ENCODE measurements around the gene DBR1.
"Not testable (repeated sequence)": the region's sequence is repeated elsewhere in the genome, so short reads cannot be mapped to it uniquely, and the experiment has no call there.

The DBR1 gene

GRCh38 chr3:138165061-138165460 lies 9.7 kb downstream of the DBR1 start:
- Mint-ChIP-seq H3K9me3 (no peaks in the 10 kb centered on the region), H3K27ac (no peak overlapping the region)
- no peak for ATAC-seq (replicated peaks)

GRCh38 chr3:138157743-138158142 lies 17.0 kb downstream of the DBR1 start:
- Mint-ChIP-seq H3K4me1 (ENCODE audit: low read depth in 2 of 2) (no peaks in the 10 kb centered on the region), H3K27ac (no peak overlapping the region), H3K27me3 (no peaks in the 10 kb centered on the region), H3K36me3 (ENCODE audit: insufficient read depth) (peaks cover 28% of the 10 kb centered on the region), H3K9me3 (peaks cover 0 to 1% of the 10 kb centered on the region in 2 donors), H3K4me3 (no peak overlapping the region)
- DNase-seq (no peak), ATAC-seq (replicated peaks) (no peak)

More at GRCh38 chr3:138165061-138165460, 9.7 kb downstream of the DBR1 start:
- Mint-ChIP-seq H3K4me1 (ENCODE audit: low read depth in 2 of 2) (peaks cover 5% of the 10 kb centered on the region in 2 donors), H3K36me3 (ENCODE audit: insufficient read depth) (peaks cover 79% of the 10 kb centered on the region), H3K27me3 (no peaks in the 10 kb centered on the region), H3K4me3 (no peak overlapping the region)
- DNase-seq: no peak

GRCh38 chr3:138154534-138154933 lies 20.2 kb downstream of the DBR1 start:
- H3K9me3 Mint-ChIP-seq: peaks cover 0 to 1% of the 10 kb centered on the region in 2 donors
- H3K4me3 Mint-ChIP-seq: no peak overlapping the region
- H3K36me3 Mint-ChIP-seq (ENCODE audit: insufficient read depth): peaks cover 3% of the 10 kb centered on the region
- no peaks in the 10 kb centered on the region for H3K27me3 Mint-ChIP-seq
- H3K27ac Mint-ChIP-seq: no peak overlapping the region
- no peaks in the 10 kb centered on the region for H3K4me1 Mint-ChIP-seq (ENCODE audit: low read depth in 2 of 2)
- no peak for DNase-seq
- no peak for ATAC-seq (replicated peaks)

DNA sequence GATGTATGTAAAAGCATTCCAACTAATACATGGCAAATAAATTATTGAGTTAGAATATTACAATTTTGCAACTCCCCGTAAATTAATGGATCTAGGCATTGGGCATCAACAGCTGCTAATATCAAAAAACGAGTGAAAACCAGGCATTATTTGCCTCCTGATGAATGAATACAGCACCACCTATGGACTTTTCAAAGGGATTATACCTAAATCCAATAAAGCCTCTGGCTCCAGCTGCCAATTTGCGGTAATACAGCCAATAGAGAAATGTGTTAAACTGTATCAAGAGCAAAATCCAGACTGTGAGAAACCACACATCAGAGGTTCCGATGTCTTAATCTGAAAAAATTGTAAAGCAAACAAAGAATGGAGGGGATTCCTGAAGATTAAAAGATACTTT lies 26.2 kb downstream of the DBR1 start:
- H3K4me1 Mint-ChIP-seq (ENCODE audit: low read depth in 2 of 2): no peaks in the 10 kb centered on the region
- H3K36me3 Mint-ChIP-seq (ENCODE audit: insufficient read depth): no peaks in the 10 kb centered on the region
- ATAC-seq (replicated peaks) (no peak), DNase-seq (no peak)
- H3K27me3 Mint-ChIP-seq: peaks cover 0 to 8% of the 10 kb centered on the region in 2 donors
- no peaks in the 10 kb centered on the region for H3K9me3 Mint-ChIP-seq
- no peak overlapping the region for H3K4me3 Mint-ChIP-seq
- H3K27ac Mint-ChIP-seq: no peak overlapping the region

- DNase-seq; ATAC-seq (replicated peaks); H3K27ac Mint-ChIP-seq; H3K9me3 Mint-ChIP-seq; H3K36me3 Mint-ChIP-seq (ENCODE audit: insufficient read depth); H3K4me3 Mint-ChIP-seq; H3K4me1 Mint-ChIP-seq (ENCODE audit: low read depth in 2 of 2): not testable (repeated sequence)
- peaks cover 21 to 34% of the 10 kb centered on the region in 2 donors for H3K27me3 Mint-ChIP-seq
These were observed 32.5 kb downstream of the DBR1 start for GRCh38 chr3:138142181-138142580.

GRCh38 chr3:138140940-138141339 lies 33.8 kb downstream of the DBR1 start:
- Mint-ChIP-seq H3K4me3 (no peak overlapping the region), H3K4me1 (ENCODE audit: low read depth in 2 of 2) (no peaks in the 10 kb centered on the region), H3K27me3 (peaks cover 21 to 30% of the 10 kb centered on the region in 2 donors), H3K9me3 (no peaks in the 10 kb centered on the region), H3K27ac (no peak overlapping the region), H3K36me3 (ENCODE audit: insufficient read depth) (no peaks in the 10 kb centered on the region)
- DNase-seq: no peak
- no peak for ATAC-seq (replicated peaks)

- DNase-seq (no peak), ATAC-seq (replicated peaks) (no peak)
- peaks cover 25 to 26% of the 10 kb centered on the region in 2 donors for H3K27me3 Mint-ChIP-seq
- H3K4me3 Mint-ChIP-seq: no peak overlapping the region
- H3K9me3 Mint-ChIP-seq: no peaks in the 10 kb centered on the region
- no peaks in the 10 kb centered on the region for H3K36me3 Mint-ChIP-seq (ENCODE audit: insufficient read depth)
- no peaks in the 10 kb centered on the region for H3K4me1 Mint-ChIP-seq (ENCODE audit: low read depth in 2 of 2)
- no peak overlapping the region for H3K27ac Mint-ChIP-seq
These were observed 35.0 kb downstream of the DBR1 start for GRCh38 chr3:138139691-138140090.

DNA sequence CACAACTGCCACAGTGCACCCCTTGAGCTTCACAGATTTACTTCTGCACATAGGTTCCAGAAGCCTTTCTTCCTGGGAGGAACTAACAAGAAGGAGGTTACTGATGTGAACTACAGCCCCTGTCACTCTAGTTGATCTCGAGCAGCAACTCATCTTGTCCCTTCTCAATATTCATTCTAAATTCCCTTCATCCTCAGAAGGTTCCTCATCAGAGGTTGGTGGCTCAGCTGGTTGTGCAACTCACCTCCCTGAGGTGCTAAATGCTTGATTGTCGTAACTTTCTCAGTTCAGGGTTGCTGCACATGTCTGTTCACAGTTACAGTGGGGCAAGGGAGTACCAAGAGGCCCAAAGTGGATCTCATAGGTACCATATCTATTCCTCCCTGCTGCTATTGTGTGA lies 36.9 kb downstream of the DBR1 start:
- Mint-ChIP-seq H3K4me1 (ENCODE audit: low read depth in 2 of 2) (no peaks in the 10 kb centered on the region), H3K27me3 (peaks cover 21 to 26% of the 10 kb centered on the region in 2 donors), H3K36me3 (ENCODE audit: insufficient read depth) (no peaks in the 10 kb centered on the region), H3K27ac (no peak overlapping the region), H3K4me3 (no peak overlapping the region), H3K9me3 (no peaks in the 10 kb centered on the region)
- DNase-seq: no peak
- no peak for ATAC-seq (replicated peaks)

GRCh38 chr3:138136201-138136600 lies 38.5 kb downstream of the DBR1 start:
- Mint-ChIP-seq H3K4me1 (ENCODE audit: low read depth in 2 of 2) (no peaks in the 10 kb centered on the region), H3K36me3 (ENCODE audit: insufficient read depth) (no peaks in the 10 kb centered on the region), H3K27me3 (peaks cover 8 to 15% of the 10 kb centered on the region in 2 donors), H3K27ac (no peak overlapping the region), H3K9me3 (no peaks in the 10 kb centered on the region), H3K4me3 (no peak overlapping the region)
- no peak for DNase-seq
- ATAC-seq (replicated peaks): no peak

DNA sequence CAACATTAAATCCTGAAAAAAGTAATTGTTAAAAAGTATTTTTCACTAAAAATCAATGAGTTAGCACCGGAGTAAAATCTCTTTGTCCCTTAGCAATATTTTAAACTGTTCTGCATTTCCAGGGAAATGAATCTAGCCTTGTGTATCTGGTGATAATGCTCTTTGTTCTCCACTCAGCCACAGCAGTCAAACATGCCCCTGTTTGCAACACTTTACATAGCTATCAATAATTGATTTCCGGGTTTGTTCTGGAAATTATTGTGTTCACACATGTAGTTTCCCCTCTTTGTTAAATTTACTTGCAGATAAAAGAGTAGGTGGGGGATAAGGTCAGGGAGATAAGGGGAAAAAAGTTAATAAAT lies 38.9 kb downstream of the DBR1 start:
- DNase-seq (no peak), ATAC-seq (replicated peaks) (no peak)
- Mint-ChIP-seq H3K9me3 (no peaks in the 10 kb centered on the region), H3K36me3 (ENCODE audit: insufficient read depth) (no peaks in the 10 kb centered on the region), H3K27me3 (peaks cover 4 to 11% of the 10 kb centered on the region in 2 donors), H3K27ac (no peak overlapping the region), H3K4me3 (no peak overlapping the region), H3K4me1 (ENCODE audit: low read depth in 2 of 2) (no peaks in the 10 kb centered on the region)

GRCh38 chr3:138135146-138135832 lies 39.4 kb downstream of the DBR1 start:
- Mint-ChIP-seq H3K9me3 (no peaks in the 10 kb centered on the region), H3K27me3 (peaks cover 6% of the 10 kb centered on the region in 2 donors), H3K36me3 (ENCODE audit: insufficient read depth) (no peaks in the 10 kb centered on the region), H3K4me3 (no peak overlapping the region), H3K4me1 (ENCODE audit: low read depth in 2 of 2) (no peaks in the 10 kb centered on the region), H3K27ac (no peak overlapping the region)
- DNase-seq (no peak), ATAC-seq (replicated peaks) (no peak)

DNA sequence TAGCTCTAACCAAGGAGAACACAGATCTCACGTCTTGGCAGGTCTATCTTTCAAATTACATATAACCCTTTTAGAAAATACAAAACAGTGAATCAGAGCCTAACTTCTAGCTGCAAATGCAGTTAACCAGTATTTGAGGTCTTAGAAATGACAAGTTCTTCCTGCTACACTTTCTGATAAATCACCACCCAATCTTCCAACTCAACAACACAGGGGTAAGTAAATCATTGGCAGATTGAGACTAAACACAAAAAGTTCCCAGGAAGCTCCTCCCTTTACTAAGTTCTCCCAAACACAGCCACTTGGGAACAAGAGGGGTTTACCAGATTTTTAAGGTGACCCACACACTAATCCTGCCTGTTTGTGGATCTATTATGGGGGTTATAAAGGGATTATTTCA lies 42.5 kb downstream of the DBR1 start, which contains the start of gene A4GNT:
A4GNT (minus strand) TSS at position 152 of the 400 bp plus-strand sequence. CDS start 1,134 bp downstream, outside the sequence.
- ATAC-seq (replicated peaks): no peak
- H3K9me3 Mint-ChIP-seq: no peaks in the 10 kb centered on the region
- no peak within 1 kb of the TSS for H3K27ac Mint-ChIP-seq
- no peaks in the 10 kb centered on the region for H3K4me1 Mint-ChIP-seq (ENCODE audit: low read depth in 2 of 2)
- no peaks in the 10 kb centered on the region for H3K36me3 Mint-ChIP-seq (ENCODE audit: insufficient read depth)
- peaks cover 6 to 15% of the 10 kb centered on the region in 2 donors for H3K27me3 Mint-ChIP-seq
- no peak for DNase-seq
- no peak within 1 kb of the TSS for H3K4me3 Mint-ChIP-seq

- no peak for ATAC-seq (replicated peaks)
- no peaks in the 10 kb centered on the region for H3K9me3 Mint-ChIP-seq
These were observed 46.9 kb downstream of the DBR1 start for GRCh38 chr3:138127636-138128365.

More at GRCh38 chr3:138127636-138128365, 46.9 kb downstream of the DBR1 start:
- no peak for DNase-seq
- H3K4me1 Mint-ChIP-seq (ENCODE audit: low read depth in 2 of 2): no peaks in the 10 kb centered on the region
- peaks cover 6 to 40% of the 10 kb centered on the region in 2 donors for H3K27me3 Mint-ChIP-seq
- no peak overlapping the region for H3K27ac Mint-ChIP-seq
- H3K36me3 Mint-ChIP-seq (ENCODE audit: insufficient read depth): no peaks in the 10 kb centered on the region
- no peak overlapping the region for H3K4me3 Mint-ChIP-seq

Data from effector memory CD8-positive, alpha-beta T cell (primary cell).